Ectodermal cell (in vitro differentiated cells): Measurements from ENCODE around the gene ELFN2.

Source experiments
- H3K27ac ChIP-seq: 2 replicates; pipeline ENCODE4 v1.7.0; 2013; ENCODE audit warnings: mild to moderate bottlenecking, low read depth, low read length; ENCODE audit not compliant: insufficient read depth, poor library complexity, severe bottlenecking
- H3K27me3 ChIP-seq: 2 replicates; pipeline ENCODE4 v1.7.0; 2013; ENCODE audit warnings: mild to moderate bottlenecking, low read length; ENCODE audit not compliant: insufficient read depth, control insufficient read depth, poor library complexity, severe bottlenecking
- H3K36me3 ChIP-seq: one replicate; pipeline ENCODE4 v1.7.0; 2013; ENCODE audit warnings: low read length; ENCODE audit not compliant: control insufficient read depth, insufficient read depth
- H3K4me1 ChIP-seq: one replicate; pipeline ENCODE4 v1.7.0; 2013; ENCODE audit warnings: low read length; ENCODE audit not compliant: control insufficient read depth, insufficient read depth
- H3K4me3 ChIP-seq: 2 replicates; pipeline ENCODE4 v1.7.0; 2013; ENCODE audit warnings: low read depth, low read length, control low read depth; ENCODE audit not compliant: insufficient read depth
- H3K9me3 ChIP-seq: 2 replicates; pipeline ENCODE4 v1.7.0; 2013; ENCODE audit warnings: mild to moderate bottlenecking, low read length, moderate library complexity; ENCODE audit not compliant: control insufficient read depth
- WGBS, 2 experiments: methylation state at CpG; one replicate each; pipeline ENCODE4 v1.1.7; 2013; ENCODE audit warnings: missing lambda C conversion rate in 2 of 2; 5-methylcytosine and 5-hydroxymethylcytosine counted together

ELFN2 gene

GRCh38 chr22:37363261-37363992 is 63.9 kb downstream of the ELFN2 start:
- H3K36me3 ChIP-seq = no peaks in the 10 kb centered on the region
- H3K27me3 ChIP-seq = no peaks in the 10 kb centered on the region
- H3K9me3 ChIP-seq = no peaks in the 10 kb centered on the region
- H3K27ac ChIP-seq = no peak overlapping the region
- 92 to 94% methylated on average over 15 of the region's 15 CpGs for WGBS, 2 experiments
- peaks cover 8% of the 10 kb centered on the region for H3K4me1 ChIP-seq
- H3K4me3 ChIP-seq = no peak overlapping the region

- H3K27me3 ChIP-seq = no peaks in the 10 kb centered on the region
- no peaks in the 10 kb centered on the region for H3K9me3 ChIP-seq
- H3K27ac ChIP-seq = no peak overlapping the region
- WGBS, 2 experiments = 83 to 94% methylated on average over 3 of the region's 3 CpGs
- H3K4me1 ChIP-seq = peaks cover 6% of the 10 kb centered on the region
- no peaks in the 10 kb centered on the region for H3K36me3 ChIP-seq
- no peak overlapping the region for H3K4me3 ChIP-seq
Observed at GRCh38 chr22:37362621-37363020, 64.7 kb downstream of the ELFN2 start.

- Histone ChIP-seq H3K27me3 (no peaks in the 10 kb centered on the region), H3K36me3 (no peaks in the 10 kb centered on the region), H3K4me1 (no peaks in the 10 kb centered on the region), H3K27ac (no peak overlapping the region), H3K9me3 (no peaks in the 10 kb centered on the region), H3K4me3 (no peak overlapping the region)
- WGBS, 2 experiments = 79 to 81% methylated on average over 8 of the region's 8 CpGs
Observed at GRCh38 chr22:37358917-37359316, 68.4 kb downstream of the ELFN2 start.

GRCh38 chr22:37358386-37358785 is 68.9 kb downstream of the ELFN2 start:
- Histone ChIP-seq H3K4me1 (no peaks in the 10 kb centered on the region), H3K27ac (no peak overlapping the region), H3K27me3 (no peaks in the 10 kb centered on the region), H3K4me3 (no peak overlapping the region), H3K36me3 (no peaks in the 10 kb centered on the region), H3K9me3 (no peaks in the 10 kb centered on the region)
- WGBS, 2 experiments = 93 to 94% methylated on average over 11 of the region's 11 CpGs

GRCh38 chr22:37357446-37358075 is 69.7 kb downstream of the ELFN2 start:
- WGBS, 2 experiments = 89 to 92% methylated on average over 10 of the region's 10 CpGs
- H3K27me3 ChIP-seq = no peaks in the 10 kb centered on the region

GRCh38 chr22:37356922-37357321 is 70.4 kb downstream of the ELFN2 start:
- H3K27ac ChIP-seq = no peak overlapping the region
- WGBS, 2 experiments = 80 to 83% methylated on average over 8 of the region's 8 CpGs
- H3K4me1 ChIP-seq = no peaks in the 10 kb centered on the region
- H3K27me3 ChIP-seq = no peaks in the 10 kb centered on the region
- no peak overlapping the region for H3K4me3 ChIP-seq
- no peaks in the 10 kb centered on the region for H3K36me3 ChIP-seq
- H3K9me3 ChIP-seq = no peaks in the 10 kb centered on the region

More at GRCh38 chr22:37357446-37358075, 69.7 kb downstream of the ELFN2 start:
- Histone ChIP-seq H3K4me1 (no peaks in the 10 kb centered on the region), H3K27ac (no peak overlapping the region), H3K36me3 (no peaks in the 10 kb centered on the region), H3K9me3 (no peaks in the 10 kb centered on the region), H3K4me3 (no peak overlapping the region)

GRCh38 chr22:37355174-37355573 is 72.1 kb downstream of the ELFN2 start:
- Histone ChIP-seq H3K36me3 (no peaks in the 10 kb centered on the region), H3K9me3 (no peaks in the 10 kb centered on the region), H3K27me3 (no peaks in the 10 kb centered on the region), H3K4me1 (no peaks in the 10 kb centered on the region), H3K27ac (no peak overlapping the region), H3K4me3 (no peak overlapping the region)
- 89 to 92% methylated on average over 14 of the region's 14 CpGs for WGBS, 2 experiments

- no peaks in the 10 kb centered on the region for H3K9me3 ChIP-seq
- H3K27me3 ChIP-seq = no peaks in the 10 kb centered on the region
- no peaks in the 10 kb centered on the region for H3K36me3 ChIP-seq
- WGBS, 2 experiments = 93% methylated on average over 5 of the region's 5 CpGs
- H3K27ac ChIP-seq = no peak overlapping the region
- H3K4me1 ChIP-seq = no peaks in the 10 kb centered on the region
- no peak overlapping the region for H3K4me3 ChIP-seq
Observed at GRCh38 chr22:37354670-37355069, 72.6 kb downstream of the ELFN2 start.

GRCh38 chr22:37354261-37354660 is 73.0 kb downstream of the ELFN2 start:
- no peaks in the 10 kb centered on the region for H3K27me3 ChIP-seq
- WGBS, 2 experiments = 92 to 93% methylated on average over 2 to 3 of the region's 4 CpGs
- no peak overlapping the region for H3K4me3 ChIP-seq
- no peaks in the 10 kb centered on the region for H3K36me3 ChIP-seq
- no peaks in the 10 kb centered on the region for H3K9me3 ChIP-seq
- no peak overlapping the region for H3K27ac ChIP-seq
- no peaks in the 10 kb centered on the region for H3K4me1 ChIP-seq

- Histone ChIP-seq H3K27me3 (no peaks in the 10 kb centered on the region), H3K4me3 (no peak overlapping the region), H3K36me3 (no peaks in the 10 kb centered on the region), H3K9me3 (no peaks in the 10 kb centered on the region), H3K4me1 (no peaks in the 10 kb centered on the region), H3K27ac (no peak overlapping the region)
- 92 to 94% methylated on average over 16 of the region's 16 CpGs for WGBS, 2 experiments
Observed at GRCh38 chr22:37353839-37354238, 73.4 kb downstream of the ELFN2 start.
